Lower leg skin (tissue), 4 donors: ENCODE measurements around the gene VPS13D. TPM values are rescaled to one million over a fixed set of nuclear protein-coding genes. Genes with fewer than 3 reads are reported as not detected.

Source experiments
- DNase-seq, 2 donors: peaks; one replicate each; pipeline ENCODE4 v3.0.0-alpha.2; 2019; ENCODE audit warnings: low spot score in 2 of 2
- H3K4me3 ChIP-seq: fragments of 200-600 bp; sonication (generic); 2 replicates; pipeline ENCODE4 v1.5.1; 2017; ENCODE audit warnings: mild to moderate bottlenecking, low read depth; ENCODE audit not compliant: poor library complexity, severe bottlenecking
- CTCF ChIP-seq, 3 donors: fragments of 450-650 bp; IDR thresholded peaks; one replicate each; pipeline ENCODE4 v1.5.1; 2016; ENCODE audit warnings: antibody characterized with exemption in 3 of 3, mild to moderate bottlenecking in 3 of 3, moderate library complexity in 2 of 3
- POLR2A ChIP-seq, 2 donors: fragments of 450-650 bp; IDR thresholded peaks; one replicate each; pipeline ENCODE4 v1.6.1; 2016 to 2017; ENCODE audit warnings: antibody characterized with exemption in 2 of 2, mild to moderate bottlenecking in 1 of 2, moderate library complexity in 1 of 2
- WGBS, 2 donors: methylation state at CpG; one replicate each; pipeline ENCODE4 v1.1.5; 2018; 5-methylcytosine and 5-hydroxymethylcytosine counted together
- intact Hi-C: fragments of 100-400 bp; cut with DNase I; formaldehyde crosslinking; loops from one replicate; pipeline ENCODE4 v1.15.0; 2023; ENCODE audit warnings: low total_unique reads
- total RNA-seq, 4 donors: library from RNA; depleted of rRNA; stranded (reverse); fragments of >200 nt; gene quantifications; one replicate each; pipeline ENCODE4 v1.1.0, GENCODE V29; 2016

VPS13D gene
- total RNA-seq, 4 donors from 2014 or later = 96.5 to 200 (median 116) TPM

GRCh38 chr1:12456979-12457378 is 227.1 kb downstream of the VPS13D start:
- DNase-seq = peak in 1 of 2 donors; percentile 67
- no peak overlapping the region for H3K4me3 ChIP-seq
- intact Hi-C loops = no loop called here
- TF ChIP-seq POLR2A (IDR thresholded peaks at IDR 0.05) = no peak
- TF ChIP-seq CTCF (IDR thresholded peaks at IDR 0.05) = no peak
- WGBS, 2 donors = 49 to 50% methylated on average over 1 of the region's 1 CpG

- TF ChIP-seq POLR2A (IDR thresholded peaks at IDR 0.05) (no peak), CTCF (IDR thresholded peaks at IDR 0.05) (no peak)
- 60 to 73% methylated on average over 4 of the region's 4 CpGs for WGBS, 2 donors
- intact Hi-C loops = no loop called here
These were observed 227.9 kb downstream of the VPS13D start for GRCh38 chr1:12457771-12458170.

GRCh38 chr1:12458571-12458970 is 228.7 kb downstream of the VPS13D start:
- no peak overlapping the region for H3K4me3 ChIP-seq
- DNase-seq = peak in 1 of 2 donors; percentile 77
- intact Hi-C loops = no loop called here
- WGBS, 2 donors = 52 to 69% methylated on average over 1 of the region's 1 CpG
- no peak for TF ChIP-seq POLR2A (IDR thresholded peaks at IDR 0.05)

More at GRCh38 chr1:12457771-12458170, 227.9 kb downstream of the VPS13D start:
- peak in 1 of 2 donors; percentile 77 for DNase-seq
- H3K4me3 ChIP-seq = no peak overlapping the region

GRCh38 chr1:12460121-12460520 is 230.3 kb downstream of the VPS13D start:
- H3K4me3 ChIP-seq = no peak overlapping the region
- DNase-seq = peak in 1 of 2 donors; percentile 64
- WGBS, 2 donors = 93 to 96% methylated on average over 6 of the region's 6 CpGs
- intact Hi-C loops = no loop called here
- TF ChIP-seq CTCF (IDR thresholded peaks at IDR 0.05) (no peak), POLR2A (IDR thresholded peaks at IDR 0.05) (no peak)

GRCh38 chr1:12460911-12461621 is 231.2 kb downstream of the VPS13D start:
- H3K4me3 ChIP-seq = no peak overlapping the region
- DNase-seq = peak in 1 of 2 donors; percentile 85
- 52 to 69% methylated on average over 6 of the region's 6 CpGs for WGBS, 2 donors
- no peak for TF ChIP-seq POLR2A (IDR thresholded peaks at IDR 0.05)
- intact Hi-C loops = no loop called here

GRCh38 chr1:12461754-12462153 is 231.9 kb downstream of the VPS13D start:
- no peak for DNase-seq
- WGBS, 2 donors = 81% methylated on average over 2 of the region's 2 CpGs
- no peak overlapping the region for H3K4me3 ChIP-seq
- intact Hi-C loops = no loop called here
- no peak for TF ChIP-seq CTCF (IDR thresholded peaks at IDR 0.05)

GRCh38 chr1:12462586-12462985 is 232.8 kb downstream of the VPS13D start:
- WGBS, 2 donors = 85 to 92% methylated on average over 4 of the region's 4 CpGs
- peak in 1 of 2 donors; percentile 28 for DNase-seq
- no peak overlapping the region for H3K4me3 ChIP-seq
- no peak for TF ChIP-seq CTCF (IDR thresholded peaks at IDR 0.05)
- TF ChIP-seq POLR2A (IDR thresholded peaks at IDR 0.05) = no peak
- intact Hi-C loops = no loop called here
